ENCODE data around the gene LRP10. TPM values are rescaled to one million over a fixed set of nuclear protein-coding genes. Genes with fewer than 3 reads are reported as not detected.

The LRP10 gene
- total RNA-seq, 1 donor from 2014 or later: 83.3 TPM

DNA sequence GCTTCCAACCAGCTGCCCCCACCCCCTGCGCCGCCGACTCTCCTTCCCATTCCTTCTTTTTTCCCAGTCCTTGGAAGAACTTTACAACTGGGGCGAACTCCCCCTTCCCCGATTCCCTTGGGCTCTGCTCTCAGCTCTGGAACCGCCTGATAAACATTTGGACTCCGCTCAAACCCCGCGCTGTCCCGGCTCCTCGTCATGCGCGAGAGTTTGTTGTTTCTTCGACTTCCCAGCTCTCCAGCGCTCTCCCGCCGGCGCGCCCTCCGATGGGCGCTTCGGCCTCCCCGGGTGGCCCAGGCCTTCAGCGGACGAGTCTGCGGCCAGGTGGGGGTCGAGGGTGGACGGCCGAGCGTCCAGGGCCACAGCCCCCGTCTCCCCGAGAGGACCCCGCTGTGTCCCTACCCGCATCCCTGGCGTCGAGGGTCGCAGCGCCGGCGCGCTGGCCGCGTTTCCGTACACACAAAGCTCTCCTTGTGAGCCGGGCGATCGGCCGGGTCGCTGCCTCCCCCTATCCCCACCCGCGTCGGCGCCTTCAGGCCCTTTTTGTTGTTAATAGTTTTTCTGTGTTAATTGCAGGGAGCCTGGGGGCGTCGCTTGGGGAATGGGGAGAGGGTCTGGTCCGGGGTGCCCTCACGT is 34.3 kb upstream of the LRP10 start:
- POLR2A ChIA-PET: interaction anchor here (0.5 to 4.7 kb wide), 13 partner anchors 9 to 275 kb away, joined by 3 to 33 read pairs (median 5); partner anchors contain the start of genes LRP10, OXA1L and RBM23
- Mint-ChIP-seq H3K4me1 (peaks cover 16% of the 10 kb centered on the region), H3K27me3 (peaks cover 2% of the 10 kb centered on the region), H3K9me3 (no peaks in the 10 kb centered on the region), H3K4me3 (peak overlapping the region; percentile 88), H3K36me3 (ENCODE audit: low read depth) (peaks cover 29% of the 10 kb centered on the region), H3K27ac (peak overlapping the region; percentile 76)
- intact Hi-C loops (cut with micrococcal nuclease): loop anchor here (1.0 kb wide), 1 partner anchor 8 kb away; the partner anchor contains the start of gene MRPL52
- ATAC-seq (ENCODE audit: low read depth) (peak; percentile 60), DNase-seq (peak; percentile 43)
- CTCF ChIA-PET: interaction anchor here (1.0 to 4.2 kb wide), 5 partner anchors 14 to 267 kb away, joined by 3 to 17 read pairs (median 5); partner anchors contain the start of gene OXA1L
- TF ChIP-seq, protein P1, sequence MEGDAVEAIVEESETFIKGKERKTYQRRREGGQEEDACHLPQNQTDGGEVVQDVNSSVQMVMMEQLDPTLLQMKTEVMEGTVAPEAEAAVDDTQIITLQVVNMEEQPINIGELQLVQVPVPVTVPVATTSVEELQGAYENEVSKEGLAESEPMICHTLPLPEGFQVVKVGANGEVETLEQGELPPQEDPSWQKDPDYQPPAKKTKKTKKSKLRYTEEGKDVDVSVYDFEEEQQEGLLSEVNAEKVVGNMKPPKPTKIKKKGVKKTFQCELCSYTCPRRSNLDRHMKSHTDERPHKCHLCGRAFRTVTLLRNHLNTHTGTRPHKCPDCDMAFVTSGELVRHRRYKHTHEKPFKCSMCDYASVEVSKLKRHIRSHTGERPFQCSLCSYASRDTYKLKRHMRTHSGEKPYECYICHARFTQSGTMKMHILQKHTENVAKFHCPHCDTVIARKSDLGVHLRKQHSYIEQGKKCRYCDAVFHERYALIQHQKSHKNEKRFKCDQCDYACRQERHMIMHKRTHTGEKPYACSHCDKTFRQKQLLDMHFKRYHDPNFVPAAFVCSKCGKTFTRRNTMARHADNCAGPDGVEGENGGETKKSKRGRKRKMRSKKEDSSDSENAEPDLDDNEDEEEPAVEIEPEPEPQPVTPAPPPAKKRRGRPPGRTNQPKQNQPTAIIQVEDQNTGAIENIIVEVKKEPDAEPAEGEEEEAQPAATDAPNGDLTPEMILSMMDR (IDR thresholded peaks at IDR 0.05): no peak

DNA sequence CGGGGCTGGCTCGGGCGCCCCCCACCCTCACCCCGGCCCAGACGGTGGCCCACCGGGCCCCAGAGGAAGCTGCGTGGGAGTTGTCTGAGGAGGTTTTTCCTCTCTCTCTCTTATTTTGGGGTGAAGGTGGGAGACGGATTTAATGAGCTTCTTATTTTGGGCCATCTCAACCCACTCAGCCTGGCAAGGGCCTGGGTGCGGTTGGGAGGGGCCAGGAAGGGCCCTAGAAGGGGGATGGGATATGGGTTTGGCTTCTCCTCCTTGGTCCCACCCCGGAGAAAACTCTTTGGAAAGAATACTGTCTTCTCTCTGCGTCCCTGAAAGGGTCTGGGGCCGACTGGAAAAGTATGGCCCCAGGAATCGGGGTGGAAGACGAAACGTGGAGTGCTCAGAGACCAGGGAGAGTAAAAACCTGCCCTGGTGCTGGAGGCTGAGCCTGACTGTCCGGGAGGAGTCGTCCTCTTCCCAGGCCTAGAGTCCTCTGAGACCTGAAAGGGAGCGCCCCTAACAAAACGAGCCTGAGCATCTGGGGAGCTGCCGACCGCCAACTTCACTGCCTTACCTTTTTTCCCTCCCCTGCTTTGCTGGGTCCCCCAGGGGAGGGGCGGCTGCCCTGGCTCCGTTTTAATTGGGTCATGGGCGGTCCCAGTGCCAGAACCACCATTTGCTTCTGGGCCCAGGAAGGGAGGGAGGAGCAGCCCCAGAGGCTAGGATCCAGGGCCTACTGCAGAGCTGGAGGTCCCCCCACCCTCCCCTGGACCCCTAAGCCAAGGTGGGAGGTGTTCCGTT is 33.6 kb upstream of the LRP10 start:
- H3K27ac Mint-ChIP-seq: no peak overlapping the region
- TF ChIP-seq, protein P1 (IDR thresholded peaks at IDR 0.05): no peak
- ATAC-seq (ENCODE audit: low read depth) (peak; percentile 21), DNase-seq (no peak)
- ChIA-PET POLR2A (interaction anchor here (0.7 to 4.7 kb wide), 12 partner anchors 10 to 281 kb away, joined by 3 to 33 read pairs (median 5); partner anchors contain the start of genes OXA1L and RBM23), CTCF (interaction anchor here (0.9 to 4.2 kb wide), 7 partner anchors 12 to 268 kb away, joined by 3 to 17 read pairs (median 5); partner anchors contain the start of gene OXA1L)
- peaks cover 27% of the 10 kb centered on the region for H3K36me3 Mint-ChIP-seq (ENCODE audit: low read depth)
- H3K4me3 Mint-ChIP-seq: peak overlapping the region; percentile 66
- H3K4me1 Mint-ChIP-seq: peaks cover 16% of the 10 kb centered on the region
- intact Hi-C loops (cut with micrococcal nuclease): loop anchor here (1.0 kb wide), 1 partner anchor 9 kb away; the partner anchor contains the start of gene MRPL52
- no peaks in the 10 kb centered on the region for H3K9me3 Mint-ChIP-seq
- peaks cover 2% of the 10 kb centered on the region for H3K27me3 Mint-ChIP-seq

DNA sequence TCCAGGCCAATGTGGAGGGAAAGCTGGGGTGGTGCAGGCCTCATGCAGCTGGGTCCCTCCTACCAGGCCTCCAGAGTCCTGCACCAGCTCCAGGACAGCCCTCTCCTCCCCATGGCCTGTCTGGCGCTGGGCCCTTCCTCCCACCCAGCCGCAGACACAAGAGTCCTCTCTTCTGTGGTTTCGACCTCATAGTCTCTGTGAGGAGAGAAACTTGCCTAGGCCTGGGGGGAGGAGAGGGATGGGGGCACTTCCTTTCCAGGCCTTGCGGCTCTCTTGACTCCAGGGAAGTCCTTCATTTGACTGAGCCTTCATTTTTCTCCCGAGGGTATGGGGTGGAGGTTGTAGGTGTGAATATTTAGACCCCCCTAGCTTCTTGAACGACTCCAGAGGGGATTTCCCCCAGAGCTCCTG is 32.9 kb upstream of the LRP10 start:
- POLR2A ChIA-PET: interaction anchor here (0.6 to 4.7 kb wide), 6 partner anchors 15 to 282 kb away, joined by 3 to 33 read pairs (median 4); partner anchors contain the start of gene OXA1L
- DNase-seq: no peak
- H3K36me3 Mint-ChIP-seq (ENCODE audit: low read depth): peaks cover 21% of the 10 kb centered on the region
- ATAC-seq (ENCODE audit: low read depth): no peak
- TF ChIP-seq, protein P1 (IDR thresholded peaks at IDR 0.05): no peak
- peaks cover 2% of the 10 kb centered on the region for H3K27me3 Mint-ChIP-seq
- intact Hi-C loops (cut with micrococcal nuclease): no loop called here
- H3K27ac Mint-ChIP-seq: no peak overlapping the region
- no peaks in the 10 kb centered on the region for H3K9me3 Mint-ChIP-seq
- CTCF ChIA-PET: interaction anchor here (0.9 to 2.5 kb wide), 4 partner anchors 12 to 268 kb away, joined by 4 to 9 read pairs (median 6); no protein-coding TSS in a partner anchor
- H3K4me1 Mint-ChIP-seq: peaks cover 16% of the 10 kb centered on the region
- no peak overlapping the region for H3K4me3 Mint-ChIP-seq

DNA sequence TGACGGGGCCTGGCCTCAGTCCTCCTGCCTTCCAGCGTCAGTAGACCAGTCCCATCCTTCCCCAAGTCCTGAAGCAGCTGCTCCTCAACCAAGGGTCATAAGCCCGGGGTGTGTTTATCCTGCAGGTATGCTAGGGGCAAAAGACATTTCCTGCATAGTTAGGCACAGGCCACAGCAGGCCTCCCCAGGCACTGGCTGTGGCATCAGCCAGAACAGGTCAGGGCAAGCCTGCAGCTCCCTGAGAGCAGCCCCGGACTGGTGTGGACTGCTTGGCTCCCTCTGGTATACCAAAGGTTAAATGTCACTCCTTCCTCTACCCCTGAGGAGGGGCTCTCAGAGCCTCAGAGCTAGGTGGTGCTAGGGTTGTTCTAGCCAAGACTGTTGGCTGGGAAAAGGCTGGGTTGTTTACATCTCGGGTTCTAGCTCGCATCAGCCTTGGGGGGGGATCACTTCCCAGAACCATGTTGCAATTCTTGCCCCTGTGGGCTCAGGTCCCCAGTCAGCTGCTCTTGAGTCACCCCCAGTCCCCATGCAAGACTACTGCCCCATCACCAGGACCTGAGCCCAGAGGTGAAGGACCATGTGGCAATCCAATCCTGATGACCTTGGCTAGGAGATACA is 32.3 kb upstream of the LRP10 start:
- intact Hi-C loops (cut with micrococcal nuclease): no loop called here
- TF ChIP-seq, protein P1 (IDR thresholded peaks at IDR 0.05): no peak
- ChIA-PET POLR2A (interaction anchor here (0.6 to 4.7 kb wide), 6 partner anchors 9 to 221 kb away, joined by 3 to 33 read pairs (median 6); partner anchors contain the start of genes OXA1L and PSMB5), CTCF (interaction anchor here (0.9 to 1.9 kb wide), 4 partner anchors 11 to 16 kb away, joined by 3 to 7 read pairs (median 4); no protein-coding TSS in a partner anchor)
- no peak overlapping the region for H3K27ac Mint-ChIP-seq
- peaks cover 2% of the 10 kb centered on the region for H3K27me3 Mint-ChIP-seq
- no peak for DNase-seq
- no peak for ATAC-seq (ENCODE audit: low read depth)
- H3K4me1 Mint-ChIP-seq: peaks cover 16% of the 10 kb centered on the region
- H3K36me3 Mint-ChIP-seq (ENCODE audit: low read depth): peaks cover 15% of the 10 kb centered on the region
- H3K4me3 Mint-ChIP-seq: no peak overlapping the region
- H3K9me3 Mint-ChIP-seq: no peaks in the 10 kb centered on the region

Measured in activated B cell treated with CpG ODN at 0.5 μM for 24 hours (primary cell).